Superior temporal gyrus (tissue), 1 donor: ENCODE results near the gene TRIP4.
"Not testable (repeated sequence)": the region's sequence is repeated elsewhere in the genome, so short reads cannot be mapped to it uniquely, and the experiment has no call there.

Experiments used
- DNase-seq: peaks from one replicate; pipeline ENCODE4 v3.0.0-alpha.2; 2016; ENCODE audit errors: extremely low spot score

The TRIP4 gene

GRCh38 chr15:64381000-64381751 lies 6.5 kb upstream of the TRIP4 start, which contains the start of gene PCLAF:
TSS of gene PCLAF (minus strand) at chr15:64381441. CDS start at chr15:64381371, 70 bp downstream.
- peak; percentile 93 for DNase-seq

- no peak for DNase-seq
These were observed 3.9 kb upstream of the TRIP4 start for GRCh38 chr15:64383760-64384159.

- no peak for DNase-seq
These were observed 1.3 kb upstream of the TRIP4 start for GRCh38 chr15:64386291-64386690.

- no peak for DNase-seq
These were observed 1.4 kb downstream of the TRIP4 start for GRCh38 chr15:64389036-64389435.

- DNase-seq = not testable (repeated sequence)
These were observed 4.8 kb downstream of the TRIP4 start for GRCh38 chr15:64392471-64392870.

GRCh38 chr15:64396789-64397188 lies 9.2 kb downstream of the TRIP4 start:
- DNase-seq = no peak

- no peak for DNase-seq
These were observed 10.9 kb downstream of the TRIP4 start for GRCh38 chr15:64398575-64398974.

- DNase-seq = no peak
These were observed 12.9 kb downstream of the TRIP4 start for GRCh38 chr15:64400583-64400982.

GRCh38 chr15:64412216-64412615 lies 24.6 kb downstream of the TRIP4 start:
- no peak for DNase-seq

GRCh38 chr15:64422697-64423096 lies 35.1 kb downstream of the TRIP4 start:
- no peak for DNase-seq

- DNase-seq = no peak
These were observed 36.3 kb downstream of the TRIP4 start for GRCh38 chr15:64423970-64424369.

GRCh38 chr15:64425221-64425620 lies 37.6 kb downstream of the TRIP4 start:
- no peak for DNase-seq

- DNase-seq = peak; percentile 83
These were observed 39.3 kb downstream of the TRIP4 start for GRCh38 chr15:64426845-64427465.

GRCh38 chr15:64429448-64429847 lies 41.8 kb downstream of the TRIP4 start:
- no peak for DNase-seq

- DNase-seq = no peak
These were observed 42.5 kb downstream of the TRIP4 start for GRCh38 chr15:64430000-64430735.

GRCh38 chr15:64437982-64438381 lies 50.3 kb downstream of the TRIP4 start:
- no peak for DNase-seq

- no peak for DNase-seq
These were observed 51.2 kb downstream of the TRIP4 start for GRCh38 chr15:64438653-64439447.

- no peak for DNase-seq
These were observed 54.2 kb downstream of the TRIP4 start for GRCh38 chr15:64441852-64442251.

- DNase-seq = no peak
These were observed 55.4 kb downstream of the TRIP4 start for GRCh38 chr15:64443016-64443415.

- DNase-seq = peak; percentile 8
These were observed 56.3 kb downstream of the TRIP4 start for GRCh38 chr15:64443747-64444621.

GRCh38 chr15:64444836-64445235 lies 57.2 kb downstream of the TRIP4 start:
- DNase-seq = no peak
